ENCODE results near the gene SMYD3.

GRCh38 chr1:245856944-245857531, 650.0 kb downstream of the SMYD3 start:
- no peak for TF ChIP-seq PATZ1 (CRISPR knock-in tag; IDR thresholded peaks at IDR 0.05)
- TF ChIP-seq BRD4 (CRISPR knock-in tag; IDR thresholded peaks at IDR 0.05) = no peak
- no peak for TF ChIP-seq ZNF318 (CRISPR knock-in tag; IDR thresholded peaks at IDR 0.05)
- peak; percentile 67 for TF ChIP-seq CTCF (CRISPR knock-in tag; IDR thresholded peaks at IDR 0.05)
- TF ChIP-seq POLR2A (IDR thresholded peaks at IDR 0.05; ENCODE audit: insufficient read depth in 1 of 2, low read depth in 2 of 2, low read length in 2 of 2) = peak; percentile 56 to 65; a peak in 2 of 4 replicates
- peak in 1 of 2 experiments; percentile 45; a peak in 1 of 4 replicates for TF ChIP-seq HMGXB4 (CRISPR knock-in tag; IDR thresholded peaks at IDR 0.05; ENCODE audit: borderline replicate concordance in 1 of 2, low read depth in 1 of 2)
- TF ChIP-seq SP4 (CRISPR knock-in tag; IDR thresholded peaks at IDR 0.05) = no peak
- no peak for TF ChIP-seq PREB (CRISPR knock-in tag; IDR thresholded peaks at IDR 0.05)
- no peak for TF ChIP-seq KAT2B (IDR thresholded peaks at IDR 0.05; ENCODE audit: borderline replicate concordance, low read depth, low read length)
- no peak for TF ChIP-seq SOX6 (IDR thresholded peaks at IDR 0.05)
- TF ChIP-seq SOX6 (CRISPR knock-in tag; IDR thresholded peaks at IDR 0.05) = peak; percentile 59
- TF ChIP-seq NFRKB (IDR thresholded peaks at IDR 0.05) = no peak
- TF ChIP-seq SKIL (CRISPR knock-in tag; IDR thresholded peaks at IDR 0.05; ENCODE audit: borderline replicate concordance) = no peak
- TF ChIP-seq ZNF747 (CRISPR knock-in tag; IDR thresholded peaks at IDR 0.05; ENCODE audit: borderline replicate concordance) = no peak
